ENCODE data around the gene UQCC2. TPM values are rescaled to one million over a fixed set of nuclear protein-coding genes. Genes with fewer than 3 reads are reported as not detected.

UQCC2 gene
- total RNA-seq, 6 experiments from 2014 or later: 109 to 167 (median 140) TPM

- DNase-seq: no peak
- TF ChIP-seq CTCF (IDR thresholded peaks at IDR 0.05): no peak
- H3K27ac Mint-ChIP-seq: no peak overlapping the region
- peak overlapping the region; percentile 98 for H3K4me3 Mint-ChIP-seq
- peaks cover 2% of the 10 kb centered on the region for H3K27me3 Mint-ChIP-seq (ENCODE audit: insufficient read depth)
- no peaks in the 10 kb centered on the region for H3K9me3 Mint-ChIP-seq
- peaks cover 19% of the 10 kb centered on the region for H3K36me3 Mint-ChIP-seq (ENCODE audit: low read depth)
- H3K4me1 Mint-ChIP-seq (ENCODE audit: low read depth): peaks cover 38% of the 10 kb centered on the region
These were observed 1.8 kb downstream of the UQCC2 start for GRCh38 chr6:33709605-33710295.

- H3K4me1 Mint-ChIP-seq (ENCODE audit: low read depth): peaks cover 38% of the 10 kb centered on the region
- H3K27ac Mint-ChIP-seq: peak overlapping the region; percentile 4; the same call in 1 of the 2 replicates
- TF ChIP-seq CTCF (IDR thresholded peaks at IDR 0.05): no peak
- peaks cover 19% of the 10 kb centered on the region for H3K36me3 Mint-ChIP-seq (ENCODE audit: low read depth)
- peaks cover 2% of the 10 kb centered on the region; the same call in 1 of the 2 replicates for H3K27me3 Mint-ChIP-seq (ENCODE audit: insufficient read depth)
- H3K9me3 Mint-ChIP-seq: no peaks in the 10 kb centered on the region
- H3K4me3 Mint-ChIP-seq: no peak overlapping the region
- no peak for DNase-seq
These were observed 2.8 kb downstream of the UQCC2 start for GRCh38 chr6:33708516-33709204.

- H3K27me3 Mint-ChIP-seq (ENCODE audit: insufficient read depth): peaks cover 2% of the 10 kb centered on the region; the same call in 1 of the 2 replicates
- H3K4me3 Mint-ChIP-seq: no peak overlapping the region
- H3K4me1 Mint-ChIP-seq (ENCODE audit: low read depth): peaks cover 38% of the 10 kb centered on the region
- H3K36me3 Mint-ChIP-seq (ENCODE audit: low read depth): peaks cover 19% of the 10 kb centered on the region
- DNase-seq: no peak
- H3K27ac Mint-ChIP-seq: no peak overlapping the region
- no peaks in the 10 kb centered on the region for H3K9me3 Mint-ChIP-seq
- TF ChIP-seq CTCF (IDR thresholded peaks at IDR 0.05): no peak
These were observed 3.7 kb downstream of the UQCC2 start for GRCh38 chr6:33707771-33708170.

- Mint-ChIP-seq H3K9me3 (no peaks in the 10 kb centered on the region), H3K27ac (no peak overlapping the region), H3K36me3 (ENCODE audit: low read depth) (peaks cover 19% of the 10 kb centered on the region), H3K27me3 (ENCODE audit: insufficient read depth) (no peaks in the 10 kb centered on the region; the same call in 1 of the 2 replicates), H3K4me3 (no peak overlapping the region), H3K4me1 (ENCODE audit: low read depth) (peaks cover 48% of the 10 kb centered on the region)
- TF ChIP-seq CTCF (IDR thresholded peaks at IDR 0.05): no peak
- DNase-seq: no peak
These were observed 5.4 kb downstream of the UQCC2 start for GRCh38 chr6:33705955-33706725.

GRCh38 chr6:33705268-33705885, 6.1 kb downstream of the UQCC2 start:
- Mint-ChIP-seq H3K4me1 (ENCODE audit: low read depth) (peaks cover 44% of the 10 kb centered on the region), H3K4me3 (no peak overlapping the region), H3K27ac (no peak overlapping the region; the same call in 1 of the 2 replicates), H3K9me3 (no peaks in the 10 kb centered on the region), H3K27me3 (ENCODE audit: insufficient read depth) (no peaks in the 10 kb centered on the region; the same call in 1 of the 2 replicates), H3K36me3 (ENCODE audit: low read depth) (peaks cover 15% of the 10 kb centered on the region)
- no peak for TF ChIP-seq CTCF (IDR thresholded peaks at IDR 0.05)
- no peak for DNase-seq
